ENCODE data around the gene FMR1.

Gene FMR1

GRCh38 chrX:147917700-147918695 is 6.3 kb downstream of the FMR1 start:
- DNase-seq, result no peak

- no peak for DNase-seq
Observed at GRCh38 chrX:147920161-147920666, 8.5 kb downstream of the FMR1 start.

- DNase-seq, result no peak
Observed at GRCh38 chrX:147923605-147924004, 11.9 kb downstream of the FMR1 start.

GRCh38 chrX:147927256-147927655 is 15.5 kb downstream of the FMR1 start:
- no peak for DNase-seq

GRCh38 chrX:147933815-147934214 is 22.1 kb downstream of the FMR1 start:
- DNase-seq, result no peak

GRCh38 chrX:147935156-147935758 is 23.5 kb downstream of the FMR1 start:
- DNase-seq, result no peak

GRCh38 chrX:147945286-147945685 is 33.6 kb downstream of the FMR1 start:
- no peak for DNase-seq

GRCh38 chrX:147948531-147948930 is 36.8 kb downstream of the FMR1 start:
- no peak for DNase-seq

- no peak for DNase-seq
Observed at GRCh38 chrX:147950352-147950751, 38.6 kb downstream of the FMR1 start.

- no peak for DNase-seq
Observed at GRCh38 chrX:147953976-147954375, 42.3 kb downstream of the FMR1 start.

GRCh38 chrX:147957291-147957690 is 45.6 kb downstream of the FMR1 start:
- no peak for DNase-seq

GRCh38 chrX:147958291-147958690 is 46.6 kb downstream of the FMR1 start:
- DNase-seq, result no peak

- no peak for DNase-seq
Observed at GRCh38 chrX:147960722-147961121, 49.0 kb downstream of the FMR1 start.

GRCh38 chrX:147962476-147962875 is 50.8 kb downstream of the FMR1 start:
- DNase-seq, result no peak

GRCh38 chrX:147978931-147979330 is 67.2 kb downstream of the FMR1 start:
- no peak for DNase-seq

- no peak for DNase-seq
Observed at GRCh38 chrX:147981038-147981752, 69.5 kb downstream of the FMR1 start, which contains the start of gene FMR1NB. TSS of gene FMR1NB (plus strand) at chrX:147981337. CDS start at chrX:147981403, 66 bp downstream.
